Naive thymus-derived CD8-positive, alpha-beta T cell (primary cell): ENCODE data around the gene ZMYM5. TPM values are rescaled to one million over a fixed set of nuclear protein-coding genes. Genes with fewer than 3 reads are reported as not detected.
A peak's percentile ranks its signal among the peaks of the same experiment; 100 is the strongest.
"Not testable (repeated sequence)": the region's sequence is repeated elsewhere in the genome, so short reads cannot be mapped to it uniquely, and the experiment has no call there.

ENCODE experiments used
- ATAC-seq, 2 donors: fragments of 150-1000 bp; cut with Tn5 transposase in 1 of 2; sonication (Bioruptor Pico), chemical (Tn5 transposase) in 1 of 2; 1 replicate in 1 of 2; 2 replicates in 1 of 2; pipeline ENCODE4 v1.10.0; 2021; ENCODE audit warnings: mild to moderate bottlenecking in 2 of 2, moderate library complexity in 2 of 2
- POLR2A ChIA-PET: fragments of 350-600 bp; sonication (Branson Sonifier 250); formaldehyde crosslinking; loops from one replicate; lab custom pipeline; 2021; ENCODE audit warnings: antibody characterized with exemption; lab: Charles Lee
- DNase-seq, 10 donors: peaks; one replicate each; pipeline versions ENCODE4 v3.0.0 to v3.0.0-alpha.2; 2020 to 2022
- H3K27ac Mint-ChIP-seq, 10 donors: one replicate each; pipeline ENCODE4 v1.8.0; 2020 to 2022; ENCODE audit warnings: mild to moderate bottlenecking in 10 of 10, mixed read lengths in 10 of 10, moderate library complexity in 4 of 10, inconsistent platforms in 1 of 10
- H3K27me3 Mint-ChIP-seq, 5 donors: one replicate each; pipeline ENCODE4 v1.8.0; 2021 to 2022; ENCODE audit warnings: mixed read lengths in 5 of 5
- H3K36me3 Mint-ChIP-seq, 3 donors: one replicate each; pipeline ENCODE4 v1.8.0; 2020 to 2022; ENCODE audit warnings: mixed read lengths in 3 of 3, mild to moderate bottlenecking in 2 of 3, inconsistent platforms in 1 of 3
- H3K4me1 Mint-ChIP-seq, 4 donors: one replicate each; pipeline ENCODE4 v1.8.0; 2021 to 2022; ENCODE audit warnings: mixed read lengths in 4 of 4
- H3K4me3 Mint-ChIP-seq, 10 donors: one replicate each; pipeline ENCODE4 v1.8.0; 2020 to 2022; ENCODE audit warnings: mild to moderate bottlenecking in 10 of 10, mixed read lengths in 10 of 10, moderate library complexity in 6 of 10, inconsistent platforms in 1 of 10
- H3K9me3 Mint-ChIP-seq, 9 donors: one replicate each; pipeline ENCODE4 v1.8.0; 2020 to 2022; ENCODE audit warnings: mixed read lengths in 9 of 9, mild to moderate bottlenecking in 3 of 9, inconsistent platforms in 1 of 9, moderate library complexity in 1 of 9
- polyA plus RNA-seq, 3 donors: library from polyadenylated mRNA; unstranded; fragments of 300-500 nt; fragmentation: Illumina TruSeq; gene quantifications; one replicate each; pipeline ENCODE4 v1.2.3, GENCODE V29; 2021
- total RNA-seq, 8 experiments: library from RNA in 2 of 8; stranded (reverse) in 2 of 8; gene quantifications; one replicate each; pipeline ENCODE4 v1.2.3 and lab custom pipeline; 2021 to 2026

ZMYM5 gene
- 10 to 100 TPM; 28.0 to 33.7 TPM for total RNA-seq
- polyA plus RNA-seq: 10 to 100 TPM; 20.7 to 27.5 (median 23.8) TPM
- 20.3 to 64.5 (median 44.1) reads per million in 6 experiments for total RNA-seq (lab: John Stamatoyannopoulos, UW)

DNA sequence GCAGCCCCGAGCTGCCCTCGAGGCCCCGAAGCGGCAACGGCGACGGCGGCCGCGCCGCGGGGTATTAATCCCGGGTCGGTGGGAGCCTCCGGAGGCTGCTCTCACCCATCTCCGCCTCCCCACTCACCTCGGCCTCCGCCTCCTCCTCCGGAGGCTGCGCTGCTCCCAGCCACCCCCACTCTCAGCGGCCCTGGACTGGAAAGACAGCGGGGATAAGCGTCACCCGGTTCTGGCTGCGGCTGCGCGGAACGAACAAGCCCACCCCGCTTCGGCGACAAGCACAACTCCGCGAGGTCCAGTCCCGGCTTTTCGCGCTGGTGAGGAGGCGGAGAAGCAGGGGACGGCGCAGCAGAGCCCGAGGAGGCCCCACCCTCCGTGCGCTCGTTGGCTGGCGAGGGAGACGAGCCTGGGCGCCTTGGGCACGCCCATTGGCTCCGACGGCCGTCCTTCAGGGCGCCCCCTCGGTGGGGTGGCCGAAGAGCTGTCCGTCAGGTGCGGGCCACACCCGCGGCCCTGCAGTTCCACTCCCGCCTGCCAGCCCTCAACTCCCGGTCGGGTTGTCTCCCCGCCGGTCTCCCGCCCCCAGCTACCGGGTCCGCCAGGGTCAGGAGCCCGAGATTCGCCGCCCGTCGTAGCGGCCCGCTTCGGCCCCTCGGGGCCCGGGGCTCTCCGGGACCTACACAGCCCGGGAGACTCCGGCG lies at the start of gene ZMYM5:
ZMYM5 (minus strand) TSS at position 327 of the 701 bp plus-strand sequence. CDS start 11,469 bp downstream, outside the sequence.
- Mint-ChIP-seq H3K9me3 (no peaks in the 10 kb centered on the region), H3K4me3 (peak within 1 kb of the TSS; percentile 89 to 98 (median 97)), H3K27me3 (no peaks in the 10 kb centered on the region), H3K36me3 (peaks cover 0 to 17% (median 0%) of the 10 kb centered on the region in 3 donors), H3K4me1 (peaks cover 10 to 40% (median 39%) of the 10 kb centered on the region in 4 donors), H3K27ac (peak within 1 kb of the TSS; percentile 93 to 98 (median 96))
- DNase-seq: peak; percentile 88 to 98 (median 92)
- POLR2A ChIA-PET: interaction anchor here (0.6 to 3.3 kb wide), 15 partner anchors 11 to 1740 kb away, joined by 3 to 58 read pairs (median 5); partner anchors contain the start of genes EEF1AKMT1, MICU2, MPHOSPH8 and PSPC1
- ATAC-seq: peak; percentile 81 to 82

DNA sequence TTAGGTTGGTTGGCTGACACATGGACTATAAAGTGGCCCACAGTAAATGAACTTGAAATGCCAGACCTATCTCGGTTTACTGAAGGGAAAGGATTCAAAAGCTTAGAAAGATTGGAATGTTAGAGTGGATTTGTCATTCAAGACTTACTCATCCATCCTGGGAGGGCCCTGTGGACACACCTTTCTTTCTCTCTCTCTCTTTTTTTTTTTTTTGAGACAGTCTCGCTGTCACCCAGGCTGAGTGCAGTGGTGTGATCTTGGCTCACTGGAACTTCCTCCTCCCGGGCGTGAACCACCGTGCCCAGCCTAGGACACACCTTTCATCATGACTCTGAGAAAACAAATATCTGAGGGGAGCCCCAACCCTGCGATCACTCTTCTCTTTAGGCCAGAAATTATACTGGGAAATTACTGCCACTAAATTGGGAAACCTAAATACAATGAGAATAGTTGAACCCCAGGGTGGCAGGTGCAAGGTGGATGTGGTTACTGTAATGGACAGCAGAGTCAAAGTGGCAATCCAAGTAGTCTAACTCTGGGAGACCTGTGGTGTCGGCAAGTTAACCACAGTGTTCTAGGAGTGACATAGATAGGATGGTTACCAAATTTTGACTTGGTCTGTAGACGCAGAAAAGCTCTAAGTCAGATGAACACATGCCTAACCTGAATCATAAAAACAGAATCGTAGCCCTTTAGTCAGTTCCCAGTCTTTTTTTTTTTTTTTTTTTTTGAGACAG lies 47.1 kb upstream of the ZMYM5 start:
- Mint-ChIP-seq H3K9me3 (no peaks in the 10 kb centered on the region), H3K36me3 (no peaks in the 10 kb centered on the region), H3K4me3 (no peak overlapping the region), H3K4me1 (no peaks in the 10 kb centered on the region), H3K27ac (no peak overlapping the region), H3K27me3 (peaks cover 0 to 5% (median 0%) of the 10 kb centered on the region in 5 donors)
- POLR2A ChIA-PET: interaction anchor here (0.6 kb wide), 1 partner anchor 361 kb away, joined by 5 read pairs; no protein-coding TSS in a partner anchor
- no peak for ATAC-seq
- no peak for DNase-seq

DNA sequence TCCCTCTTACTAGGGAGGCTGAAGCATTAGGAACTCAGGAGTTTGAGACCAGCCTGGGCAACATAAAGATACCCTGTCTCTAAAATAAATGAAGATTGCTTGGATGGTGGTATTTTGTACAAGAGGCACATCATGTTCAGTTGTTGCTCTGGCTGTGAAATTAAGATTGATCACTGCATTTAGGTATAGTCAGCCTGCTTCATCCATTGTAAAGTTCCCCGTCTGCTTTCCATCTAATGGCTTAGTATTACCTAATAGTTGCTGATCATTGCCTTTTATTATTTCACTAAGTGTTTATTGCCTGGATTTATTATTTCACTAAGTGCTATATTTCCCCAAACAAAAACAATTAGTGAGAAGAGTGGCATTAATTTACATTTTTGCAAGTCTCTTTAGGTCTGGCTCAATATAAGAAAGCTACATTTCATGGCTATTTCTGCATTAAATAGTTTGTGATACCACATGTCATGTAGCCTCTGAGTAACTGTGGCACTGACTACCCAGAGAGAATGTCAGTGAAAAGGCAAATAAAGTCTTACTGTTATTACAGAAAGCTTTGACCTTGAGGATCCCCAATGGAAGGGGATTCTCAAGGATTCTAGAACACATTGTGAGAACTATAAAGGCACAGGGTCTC lies 45.0 kb upstream of the ZMYM5 start:
- Mint-ChIP-seq H3K27ac (peak overlapping the region in 1 of 10 donors; percentile 45), H3K4me3 (no peak overlapping the region), H3K36me3 (no peaks in the 10 kb centered on the region), H3K4me1 (no peaks in the 10 kb centered on the region), H3K27me3 (peaks cover 0 to 5% (median 0%) of the 10 kb centered on the region in 5 donors), H3K9me3 (no peaks in the 10 kb centered on the region)
- ATAC-seq (no peak), DNase-seq (no peak)
- POLR2A ChIA-PET: no interaction called here

DNA sequence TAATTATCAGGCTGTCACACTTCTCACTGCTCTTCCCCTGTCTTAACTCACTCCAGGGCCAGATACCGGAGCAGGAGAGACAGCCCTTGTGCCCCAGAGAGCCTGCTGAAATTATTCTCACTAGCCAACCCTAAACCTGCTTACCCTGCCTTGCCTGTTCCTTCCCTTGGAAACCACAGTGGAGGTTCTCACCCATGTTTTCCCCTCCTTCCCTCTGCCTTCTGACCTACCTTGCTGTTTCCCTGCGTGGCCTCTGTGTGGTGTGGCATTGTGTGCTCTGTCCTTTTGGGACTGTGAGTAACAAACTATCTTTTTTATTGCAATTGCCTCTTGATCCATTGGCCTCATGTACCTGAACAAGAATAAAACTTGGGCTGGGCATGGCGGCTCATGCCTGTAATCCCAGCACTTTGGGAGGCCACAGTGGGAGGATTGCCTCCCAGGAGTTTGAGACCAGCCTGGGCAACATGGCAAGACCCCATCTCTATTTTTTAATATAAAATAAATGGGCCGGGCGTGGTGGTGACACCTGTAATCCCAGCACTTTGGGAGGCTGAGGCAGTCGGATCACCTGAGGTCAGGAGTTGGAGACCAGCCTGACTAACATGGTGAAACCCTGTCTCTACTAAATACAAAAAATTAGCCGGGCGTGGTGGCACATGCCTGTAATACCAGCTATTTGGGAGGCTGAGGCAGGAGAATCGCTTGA lies 42.2 kb upstream of the ZMYM5 start:
- not testable (repeated sequence) for DNase-seq, H3K9me3 Mint-ChIP-seq, H3K27ac Mint-ChIP-seq, H3K4me3 Mint-ChIP-seq, H3K36me3 Mint-ChIP-seq, ATAC-seq, H3K4me1 Mint-ChIP-seq, H3K27me3 Mint-ChIP-seq
- POLR2A ChIA-PET: interaction anchor here (0.7 kb wide), 1 partner anchor 1079 kb away, joined by 4 read pairs; no protein-coding TSS in a partner anchor

DNA sequence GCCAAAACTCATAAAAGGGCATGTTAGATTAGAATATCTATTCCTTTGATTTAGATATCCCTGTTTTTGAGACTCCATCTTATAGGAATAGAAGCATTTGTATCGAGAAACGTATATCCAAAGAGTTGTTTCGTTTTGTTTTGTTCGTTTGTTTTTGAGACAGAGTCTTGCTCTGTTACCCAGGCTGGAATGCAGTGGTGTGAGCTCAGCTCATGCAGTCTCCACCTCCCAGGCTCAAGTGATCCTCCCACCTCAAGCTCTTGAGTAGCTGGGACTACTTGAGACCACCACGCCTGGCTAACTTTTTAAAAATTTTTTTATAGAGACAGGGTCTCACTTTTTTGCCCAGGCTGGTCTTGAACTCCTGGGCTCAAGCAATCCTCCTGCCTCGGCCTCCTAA lies 26.6 kb upstream of the ZMYM5 start:
- H3K36me3 Mint-ChIP-seq: no peaks in the 10 kb centered on the region
- no peak overlapping the region for H3K4me3 Mint-ChIP-seq
- no peaks in the 10 kb centered on the region for H3K4me1 Mint-ChIP-seq
- DNase-seq: no peak
- ATAC-seq: no peak
- H3K27ac Mint-ChIP-seq: no peak overlapping the region
- H3K9me3 Mint-ChIP-seq: no peaks in the 10 kb centered on the region
- POLR2A ChIA-PET: no interaction called here
- no peaks in the 10 kb centered on the region for H3K27me3 Mint-ChIP-seq

DNA sequence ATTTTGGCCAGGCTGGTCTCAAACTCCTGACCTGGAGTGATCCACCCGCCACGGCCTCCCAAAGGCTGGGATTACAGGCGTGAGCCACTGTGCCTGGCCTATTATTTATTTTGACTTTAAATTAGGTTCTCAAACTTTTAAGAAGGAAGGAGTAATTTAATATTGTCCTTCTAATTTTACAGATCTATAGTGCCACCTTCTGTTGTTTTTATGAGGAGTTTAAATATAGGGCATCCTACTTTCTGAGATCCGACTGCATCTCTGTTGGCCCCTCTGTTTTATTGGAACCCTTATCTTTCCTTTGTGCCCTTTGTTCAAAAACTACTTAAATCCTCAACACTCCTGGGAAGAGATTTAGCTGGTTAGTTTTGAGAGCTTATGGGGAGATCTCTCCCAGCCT lies 25.4 kb upstream of the ZMYM5 start:
- no peak overlapping the region for H3K4me3 Mint-ChIP-seq
- peak in 1 of 2 donors; percentile 44 for ATAC-seq
- H3K9me3 Mint-ChIP-seq: peaks cover 0 to 4% (median 0%) of the 10 kb centered on the region in 9 donors
- no peaks in the 10 kb centered on the region for H3K36me3 Mint-ChIP-seq
- POLR2A ChIA-PET: no interaction called here
- peak in 3 of 10 donors; percentile 10 to 24 (median 11) for DNase-seq
- H3K27ac Mint-ChIP-seq: no peak overlapping the region
- H3K4me1 Mint-ChIP-seq: no peaks in the 10 kb centered on the region
- no peaks in the 10 kb centered on the region for H3K27me3 Mint-ChIP-seq

DNA sequence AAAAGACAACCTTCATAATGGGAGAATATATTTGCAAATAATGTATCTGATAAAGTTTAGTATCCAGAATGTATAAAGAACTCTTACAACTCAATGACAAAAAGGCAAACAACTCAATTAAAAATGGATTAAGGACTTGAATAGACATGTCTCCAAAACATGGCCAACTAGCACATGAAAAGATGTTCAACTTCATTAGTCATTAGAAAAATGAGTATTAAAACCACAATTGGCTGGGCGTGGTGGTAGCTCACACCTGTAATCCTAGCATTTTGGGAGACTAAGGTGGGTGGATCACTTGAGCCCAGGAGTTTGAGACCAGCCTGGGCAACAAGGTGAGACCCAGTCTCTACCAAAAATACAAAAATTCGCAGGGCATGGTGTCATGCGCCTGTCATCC lies 18.8 kb upstream of the ZMYM5 start:
- Mint-ChIP-seq H3K27ac (no peak overlapping the region), H3K36me3 (no peaks in the 10 kb centered on the region), H3K27me3 (peaks cover 0 to 4% (median 2%) of the 10 kb centered on the region in 5 donors), H3K4me3 (no peak overlapping the region), H3K9me3 (peaks cover 0 to 4% (median 0%) of the 10 kb centered on the region in 9 donors), H3K4me1 (no peaks in the 10 kb centered on the region)
- POLR2A ChIA-PET: interaction anchor here (1.0 kb wide), 1 partner anchor 19 kb away, joined by 3 read pairs; the partner anchor contains the start of gene ZMYM5
- ATAC-seq: no peak
- DNase-seq: no peak

DNA sequence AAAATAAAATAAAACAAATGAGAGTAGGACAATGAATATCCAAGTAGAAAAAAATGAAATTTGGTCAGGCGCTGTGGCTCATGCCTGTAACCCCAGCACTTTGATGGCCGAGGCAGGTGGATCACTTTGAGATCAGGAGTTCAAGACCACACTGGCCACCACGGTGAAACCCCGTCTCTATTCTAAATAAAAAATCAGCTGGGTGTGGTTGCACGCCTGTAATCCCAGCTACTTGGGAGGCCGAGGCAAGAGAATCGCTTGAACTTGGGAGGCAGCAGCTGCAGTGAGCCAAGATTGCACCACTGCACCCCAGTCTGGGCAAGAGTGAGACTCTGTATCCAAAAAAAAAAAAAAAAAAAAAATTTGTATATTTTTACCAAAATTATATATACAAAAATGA lies 18.2 kb upstream of the ZMYM5 start:
- Mint-ChIP-seq H3K4me3 (no peak overlapping the region), H3K27ac (no peak overlapping the region), H3K4me1 (no peaks in the 10 kb centered on the region), H3K9me3 (peaks cover 0 to 4% (median 0%) of the 10 kb centered on the region in 9 donors), H3K36me3 (no peaks in the 10 kb centered on the region), H3K27me3 (peaks cover 0 to 4% (median 2%) of the 10 kb centered on the region in 5 donors)
- POLR2A ChIA-PET: interaction anchor here (1.0 kb wide), 1 partner anchor 18 kb away, joined by 3 read pairs; the partner anchor contains the start of gene ZMYM5
- no peak for ATAC-seq
- DNase-seq: no peak

DNA sequence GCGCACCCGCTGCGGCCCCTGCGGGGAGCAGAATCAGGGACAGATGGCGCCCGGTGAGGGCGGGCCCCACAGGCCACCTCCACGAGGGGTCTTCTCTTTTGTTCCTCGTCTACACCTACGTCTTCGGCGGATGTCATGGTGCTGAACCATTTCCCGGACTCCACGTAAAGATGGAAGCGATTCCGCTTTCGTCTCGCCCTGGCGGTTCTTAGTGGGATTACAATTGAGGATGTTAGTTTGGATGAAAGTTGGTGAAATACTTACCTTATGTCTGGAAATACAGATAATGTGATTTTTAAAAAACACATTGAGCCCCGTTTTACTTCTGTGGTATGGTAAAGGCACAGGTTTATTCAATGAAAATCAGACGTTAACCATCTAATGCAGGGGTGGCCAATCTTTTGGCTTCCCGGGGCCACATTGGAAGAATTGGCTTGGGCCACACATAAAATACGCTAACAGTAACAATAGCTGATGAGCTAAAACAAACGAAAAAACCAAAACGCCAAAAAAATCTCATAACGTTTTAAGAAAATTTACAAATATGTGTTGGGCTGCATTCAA lies 1.4 kb upstream of the ZMYM5 start:
- Mint-ChIP-seq H3K4me3 (peak overlapping the region; percentile 89 to 98 (median 94)), H3K4me1 (peaks cover 8 to 30% (median 28%) of the 10 kb centered on the region in 4 donors), H3K36me3 (peaks cover 0 to 7% (median 0%) of the 10 kb centered on the region in 3 donors), H3K9me3 (no peaks in the 10 kb centered on the region), H3K27ac (peak overlapping the region; percentile 93 to 98 (median 96)), H3K27me3 (no peaks in the 10 kb centered on the region)
- POLR2A ChIA-PET: interaction anchor here (1.3 to 3.3 kb wide), 9 partner anchors 14 to 1739 kb away, joined by 3 to 58 read pairs (median 9); partner anchors contain the start of genes EEF1AKMT1, MICU2, MPHOSPH8 and PSPC1
- ATAC-seq: peak; percentile 34 to 43
- DNase-seq: peak in 8 of 10 donors; percentile 66 to 89 (median 77)

DNA sequence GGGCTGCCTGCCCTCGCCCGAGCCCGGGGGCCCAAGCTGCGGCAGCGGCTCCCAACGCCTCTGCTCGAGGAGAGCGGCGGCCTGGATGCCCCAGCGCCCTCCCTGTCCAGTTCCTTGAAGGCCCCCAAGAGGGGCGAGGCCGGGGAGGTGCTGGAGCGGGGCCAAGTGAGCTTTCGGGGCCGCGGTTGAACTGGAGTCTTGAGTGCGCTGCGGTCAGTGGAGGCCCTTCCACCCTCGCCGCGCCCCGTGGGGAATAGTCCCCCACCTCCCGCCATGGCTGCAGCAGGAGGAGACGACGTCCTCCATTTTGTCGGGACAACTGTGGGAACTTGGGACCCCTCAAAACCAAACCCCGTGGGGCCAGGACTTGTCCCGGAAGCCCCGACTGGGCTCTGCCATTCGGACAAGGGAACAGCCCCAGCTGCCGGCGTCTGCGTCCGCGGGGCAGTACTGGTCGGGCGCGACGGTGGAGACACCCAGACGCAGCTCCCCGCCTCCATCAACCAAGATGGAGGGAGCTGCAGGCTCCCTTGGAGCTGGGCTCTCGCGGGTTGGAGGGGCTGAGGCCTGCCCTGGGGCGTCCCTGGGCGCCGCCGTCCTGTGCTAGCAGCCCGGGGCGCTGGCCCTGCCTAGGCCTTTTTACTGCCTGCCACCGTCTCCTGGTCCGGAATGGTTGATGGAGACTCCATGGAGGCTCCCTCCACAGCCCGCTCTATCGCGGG lies 736 bp upstream of the ZMYM5 start:
- DNase-seq (peak; percentile 47 to 88 (median 72)), ATAC-seq (peak; percentile 50 to 57)
- Mint-ChIP-seq H3K4me1 (peaks cover 8 to 34% (median 32%) of the 10 kb centered on the region in 4 donors), H3K27ac (peak overlapping the region; percentile 93 to 98 (median 96)), H3K9me3 (no peaks in the 10 kb centered on the region), H3K4me3 (peak overlapping the region; percentile 89 to 98 (median 94)), H3K27me3 (no peaks in the 10 kb centered on the region), H3K36me3 (peaks cover 0 to 10% (median 0%) of the 10 kb centered on the region in 3 donors)
- POLR2A ChIA-PET: interaction anchor here (0.7 to 3.3 kb wide), 14 partner anchors 11 to 1740 kb away, joined by 3 to 58 read pairs (median 4); partner anchors contain the start of genes EEF1AKMT1, MICU2, MPHOSPH8 and PSPC1
